C4-2B (cell line): ENCODE results near the gene PPP2R3B.

Experiments used
- CTCF ChIP-seq: fragments of 450-650 bp; conservative IDR thresholded peaks from 2 replicates; pipeline ENCODE4 v1.5.1; 2017; ENCODE audit warnings: mild to moderate bottlenecking
- ZFX ChIP-seq: fragments of 450-650 bp; IDR thresholded peaks from 2 replicates; pipeline ENCODE4 v1.6.1; 2017

- TF ChIP-seq CTCF, result no peak
- no peak for TF ChIP-seq ZFX
Observed at GRCh38 chrX:340641-341423, 45.9 kb downstream of the PPP2R3B start.
